ENCODE data around the gene ZFR2.
A peak's percentile ranks its signal among the peaks of the same experiment; 100 is the strongest.
"Not testable (repeated sequence)": the region's sequence is repeated elsewhere in the genome, so short reads cannot be mapped to it uniquely, and the experiment has no call there.

The ZFR2 gene

GRCh38 chr19:3835055-3835435 lies 33.8 kb downstream of the ZFR2 start:
- no peak for DNase-seq

- no peak for DNase-seq
These were observed 34.3 kb downstream of the ZFR2 start for GRCh38 chr19:3834349-3835054.

GRCh38 chr19:3833578-3834348 lies 35.1 kb downstream of the ZFR2 start:
- DNase-seq, result no peak

GRCh38 chr19:3832001-3832400 lies 36.8 kb downstream of the ZFR2 start:
- no peak for DNase-seq

DNA sequence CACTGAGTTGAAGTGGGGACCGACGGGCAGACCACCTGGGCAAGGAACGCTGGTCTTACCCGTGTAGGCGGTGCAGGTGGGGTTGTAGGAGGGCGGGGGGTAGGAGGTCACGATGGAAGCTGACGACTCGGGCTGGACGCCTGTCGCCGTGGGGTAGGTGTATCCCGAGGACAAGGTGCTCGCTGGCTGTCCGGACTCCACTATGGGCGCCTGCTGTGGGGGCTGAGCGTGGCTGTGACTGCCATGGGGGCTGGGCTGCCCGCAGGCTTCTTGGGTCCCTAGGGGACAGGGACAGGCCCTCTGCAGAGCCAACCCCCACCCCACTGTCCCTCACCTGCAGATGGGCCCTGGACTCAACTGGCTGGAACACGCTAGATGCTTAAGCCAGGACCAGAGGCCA lies 37.2 kb downstream of the ZFR2 start:
- DNase-seq, result no peak

DNA sequence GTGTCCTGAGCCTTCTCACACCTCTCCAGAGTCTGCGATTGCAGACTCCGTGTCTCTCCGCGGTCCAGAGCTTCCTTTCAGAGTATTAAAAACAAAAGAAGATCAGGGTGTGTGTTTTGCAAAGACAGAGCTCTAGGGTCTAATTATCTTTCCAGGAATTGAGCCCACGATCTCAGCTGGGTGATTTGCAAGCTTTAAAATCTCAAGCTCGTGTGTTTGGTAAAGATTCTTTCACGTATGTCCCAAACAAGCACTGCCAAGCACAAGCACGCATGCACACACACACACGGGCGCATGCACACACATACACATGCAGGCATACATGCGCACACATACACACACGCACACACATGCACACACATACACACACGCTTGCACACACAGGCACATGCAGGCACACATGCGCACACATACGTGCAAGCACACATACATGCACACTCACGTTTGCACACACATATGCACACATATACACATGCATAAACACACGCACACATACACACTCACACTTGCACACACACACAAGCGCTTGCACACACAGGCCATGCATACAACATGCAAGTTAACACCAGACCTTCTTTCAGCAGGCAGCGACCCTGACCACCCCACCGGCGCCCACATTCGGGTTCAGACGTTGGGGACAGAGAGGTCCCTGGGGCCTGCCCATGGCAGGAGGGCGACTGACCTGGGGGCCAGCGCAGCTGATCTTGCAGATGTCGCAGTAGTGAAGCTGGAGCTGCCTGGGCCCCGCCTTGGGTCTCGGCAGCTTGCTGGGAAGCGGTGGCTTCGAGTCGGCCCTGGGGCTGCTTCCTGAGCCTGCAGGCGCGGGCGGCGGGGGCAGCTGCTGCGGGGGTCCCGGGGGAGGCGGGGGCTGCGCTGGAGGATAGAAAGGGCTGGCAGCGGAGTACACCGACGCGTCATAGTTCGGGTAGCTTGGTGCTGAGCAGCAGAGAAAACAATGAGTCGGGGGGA lies 37.9 kb downstream of the ZFR2 start:
- no peak for DNase-seq

- DNase-seq, result no peak
These were observed 41.5 kb downstream of the ZFR2 start for GRCh38 chr19:3827306-3827705.

- DNase-seq, result no peak
These were observed 42.7 kb downstream of the ZFR2 start for GRCh38 chr19:3826163-3826562.

DNA sequence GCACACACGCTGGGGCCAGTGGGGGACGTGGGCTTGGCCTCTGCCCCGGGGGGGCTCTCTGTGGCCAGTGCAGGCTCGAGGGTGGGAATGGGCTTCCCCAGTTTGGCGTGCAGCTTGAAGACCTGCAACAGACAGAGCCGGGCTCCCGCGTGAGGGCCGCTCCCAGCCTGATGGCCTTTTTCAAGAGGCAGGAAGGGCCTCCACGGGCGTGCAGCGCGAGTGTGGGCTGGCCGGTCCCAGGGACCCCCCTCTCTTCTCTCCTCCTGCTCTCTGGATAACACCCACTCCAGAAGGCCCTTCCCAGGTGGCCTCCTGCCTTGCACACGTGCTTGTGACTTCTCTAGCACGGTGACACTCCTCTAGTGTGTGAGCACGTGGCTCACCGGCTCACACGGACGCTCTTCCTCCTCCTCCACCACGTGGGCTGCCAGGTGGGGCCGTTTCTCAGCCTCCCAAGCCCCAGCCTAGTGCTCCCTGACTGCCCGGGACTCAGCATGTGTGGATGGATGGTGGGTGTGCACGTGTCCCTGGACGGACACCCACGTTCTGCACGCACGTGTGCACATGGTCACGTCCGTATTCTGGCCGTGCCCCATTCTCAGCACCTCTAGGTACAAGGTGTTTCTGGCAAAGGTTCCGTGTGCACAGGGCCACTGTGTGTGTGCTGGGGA lies 43.4 kb downstream of the ZFR2 start:
- DNase-seq, result no peak

- DNase-seq, result no peak
These were observed 45.5 kb downstream of the ZFR2 start for GRCh38 chr19:3823350-3823713.

GRCh38 chr19:3822683-3823349 lies 46.0 kb downstream of the ZFR2 start:
- no peak for DNase-seq

DNA sequence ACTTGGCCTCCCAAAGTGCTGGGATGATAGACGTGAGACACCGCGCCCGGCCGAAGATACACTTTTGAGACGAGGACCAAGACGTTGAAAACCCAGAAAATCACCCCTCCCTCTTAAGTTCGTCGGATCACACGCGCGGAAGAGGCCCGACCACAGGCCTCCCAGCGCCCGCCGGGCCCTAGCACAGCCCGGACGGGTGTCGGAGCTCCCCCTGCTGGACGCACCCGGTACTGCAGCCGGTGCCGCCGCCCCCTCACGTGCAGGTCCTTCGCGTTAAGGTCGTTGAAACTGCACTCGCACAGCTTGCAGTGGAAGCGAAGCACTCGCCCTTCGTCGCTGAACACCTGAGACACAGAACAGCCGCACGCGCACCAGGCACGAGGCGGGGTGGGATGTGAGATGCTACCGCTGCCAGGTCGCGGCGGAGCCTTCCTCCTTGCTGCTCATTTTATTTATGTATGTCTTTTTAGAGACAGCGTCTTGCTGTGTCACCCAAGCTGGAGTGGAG lies 46.9 kb downstream of the ZFR2 start:
- DNase-seq, result peak; percentile 69 to 86 (median 80)

DNA sequence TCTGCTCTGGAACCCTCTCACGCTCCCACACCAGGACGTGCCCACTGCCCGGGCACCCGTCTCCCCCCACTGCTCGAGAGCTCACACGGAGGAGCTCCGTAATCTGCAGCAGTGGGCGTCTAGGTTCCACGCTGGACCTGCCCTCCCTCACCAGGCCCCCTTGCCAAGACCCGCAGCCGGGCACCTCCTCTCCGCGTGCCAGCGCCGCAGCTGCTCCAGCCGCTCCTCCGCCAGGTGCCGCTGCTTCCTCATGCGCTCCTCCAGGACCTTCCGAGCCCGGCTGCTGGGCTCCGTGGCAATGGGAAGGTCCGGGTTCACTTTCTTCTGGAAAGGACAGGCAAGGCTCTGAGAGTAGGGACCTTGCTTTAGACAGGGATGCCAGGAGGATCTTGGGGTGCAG lies 47.7 kb downstream of the ZFR2 start:
- DNase-seq, result no peak

DNA sequence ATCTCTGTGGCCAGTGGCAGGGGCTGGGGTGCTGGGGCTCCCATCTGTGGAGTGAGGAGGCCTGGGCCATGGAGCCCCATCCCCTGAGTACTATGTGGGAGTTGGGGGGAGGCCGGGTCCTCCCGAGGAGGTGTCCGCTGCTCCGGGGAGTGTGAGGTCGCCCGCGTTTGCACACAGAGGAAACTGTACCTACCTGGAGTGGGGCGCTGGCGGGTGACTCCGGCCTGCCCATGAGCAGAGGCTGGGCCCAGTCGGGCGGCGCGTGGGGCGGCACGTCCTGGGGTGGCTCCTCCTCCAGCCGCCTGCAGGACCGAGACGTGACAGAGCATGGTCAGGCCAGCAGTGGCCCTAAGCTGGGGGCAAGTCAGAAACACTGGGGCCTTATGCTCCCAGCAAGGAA lies 48.8 kb downstream of the ZFR2 start:
- DNase-seq, result no peak

DNA sequence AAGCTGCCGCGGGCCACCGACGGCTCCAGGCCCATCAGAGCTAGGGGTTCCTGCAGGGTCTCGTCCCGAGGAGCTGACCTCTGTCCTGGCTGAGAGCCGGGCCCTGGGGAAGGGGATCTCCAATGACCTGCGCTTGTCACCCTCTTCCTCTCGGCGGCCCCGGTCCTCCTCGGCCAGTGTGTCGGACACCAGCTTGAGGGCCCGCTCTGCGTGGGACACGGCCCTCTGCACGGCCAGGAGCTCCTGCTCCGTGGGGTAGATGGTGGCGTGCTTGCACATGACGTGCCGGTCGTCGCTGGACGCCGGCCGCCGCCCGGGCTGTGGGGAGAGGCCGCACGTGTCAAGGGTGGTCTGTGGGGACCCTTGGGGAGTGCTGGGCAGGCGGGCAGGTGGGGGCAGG lies 49.9 kb downstream of the ZFR2 start:
- DNase-seq, result no peak

DNA sequence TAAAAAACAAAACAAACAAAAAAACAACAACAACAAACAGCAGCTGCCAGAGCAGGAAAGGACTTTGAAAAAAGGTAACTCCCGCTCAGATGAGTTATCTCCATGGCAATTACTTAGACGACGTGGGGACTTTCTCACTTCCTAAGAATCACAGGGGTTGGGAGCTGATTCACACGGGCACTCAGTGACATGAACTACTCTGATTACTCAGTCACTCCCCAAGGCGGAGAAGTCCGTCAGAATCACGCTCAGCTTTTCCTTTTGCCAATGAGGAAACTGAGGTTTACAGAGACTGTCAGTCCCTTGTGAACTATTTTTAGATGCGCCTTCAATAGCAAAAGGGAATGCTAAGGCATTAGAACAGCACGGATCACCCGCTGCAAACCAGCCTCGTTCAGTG lies 50.4 kb downstream of the ZFR2 start:
- no peak for DNase-seq

DNA sequence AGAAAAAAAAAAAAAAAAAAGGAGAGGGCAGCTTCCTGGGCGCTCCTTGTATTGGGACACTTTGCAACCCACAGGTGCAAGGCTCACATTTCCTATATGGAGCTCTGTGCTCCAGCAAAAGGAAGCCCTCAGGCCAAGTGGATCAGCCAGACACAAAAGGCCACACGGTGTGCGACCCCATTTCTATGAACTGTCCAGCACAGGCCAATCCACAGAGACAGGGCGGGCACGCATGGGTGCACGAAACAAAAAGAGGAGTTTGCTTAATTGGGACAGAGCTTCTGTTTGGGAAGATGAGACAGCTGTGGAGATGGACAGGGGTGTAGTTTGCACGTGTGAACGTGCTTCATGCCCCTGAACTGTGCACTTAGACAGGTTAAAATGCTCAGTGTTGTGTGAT lies 51.1 kb downstream of the ZFR2 start:
- no peak for DNase-seq

DNA sequence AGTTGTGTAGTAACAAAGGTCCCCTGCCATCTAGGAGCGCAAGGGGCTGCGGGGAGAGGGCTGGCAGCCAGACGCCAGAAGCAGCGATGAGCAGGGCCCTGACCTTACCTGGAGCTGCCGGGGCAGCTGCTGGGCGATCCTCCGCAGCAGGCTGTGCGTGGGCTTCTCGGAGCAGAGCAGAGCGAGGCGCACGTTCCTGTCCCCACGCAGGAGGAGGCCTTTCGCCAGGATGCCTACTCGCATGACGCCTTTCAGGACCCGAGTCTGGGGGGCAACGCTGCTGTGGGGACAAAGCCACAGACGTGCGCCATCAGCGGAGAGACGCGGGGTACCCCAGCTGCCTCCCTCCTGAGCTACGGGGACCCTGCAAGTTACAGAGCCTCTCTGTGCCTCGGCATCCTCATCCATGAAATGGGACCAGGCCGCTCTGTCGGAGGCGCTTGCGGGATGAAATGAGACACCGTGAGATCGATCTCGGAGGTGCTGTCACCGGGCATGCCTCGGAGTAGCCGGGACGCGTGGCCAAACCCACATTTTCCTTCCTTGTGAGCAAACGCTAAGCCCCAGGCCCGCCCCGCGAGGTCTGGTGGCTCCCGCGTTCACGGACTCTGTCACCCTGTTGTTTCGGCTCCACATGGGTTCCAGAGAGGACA lies 52.1 kb downstream of the ZFR2 start:
- no peak for DNase-seq

GRCh38 chr19:3816148-3816547 lies 52.7 kb downstream of the ZFR2 start:
- DNase-seq, result not testable (repeated sequence)

- no peak for DNase-seq
These were observed 54.2 kb downstream of the ZFR2 start for GRCh38 chr19:3814648-3815047.
